ENCODE measurements around the gene DIP2C.

DNA sequence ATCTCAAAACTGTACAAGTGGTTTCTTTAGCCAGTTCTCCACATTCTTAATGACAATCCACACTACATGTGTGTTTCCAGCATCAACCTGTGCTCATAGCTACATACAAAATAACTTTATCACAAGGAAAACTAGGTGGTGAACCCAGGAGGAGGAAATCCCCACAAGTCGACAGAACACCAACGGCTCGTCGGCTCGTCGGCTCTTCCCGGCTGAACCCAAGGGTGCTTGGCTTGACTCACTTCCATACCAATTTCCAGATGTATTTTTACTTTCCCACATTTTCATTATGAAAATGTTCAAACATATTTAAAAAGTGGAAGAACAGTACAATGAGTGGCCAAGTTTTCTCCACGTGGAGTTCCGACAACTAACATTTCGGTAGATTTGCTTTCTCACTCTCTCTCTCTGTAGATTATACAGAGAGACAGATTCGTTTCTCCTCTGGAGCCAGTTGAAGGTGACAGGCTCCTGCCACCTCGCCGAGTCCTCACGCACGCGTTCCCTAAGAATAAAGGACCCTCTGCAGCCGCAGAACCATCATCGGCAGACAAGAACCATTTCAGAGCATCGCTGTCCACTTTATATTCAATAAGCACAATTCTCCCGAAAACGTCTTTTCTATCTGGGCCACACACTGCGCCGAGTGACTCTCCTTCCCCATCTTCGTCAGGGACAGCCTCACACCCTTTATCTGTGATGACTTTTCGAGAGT is 53.3 kb downstream of the DIP2C start:
- TF ChIP-seq, protein P1, sequence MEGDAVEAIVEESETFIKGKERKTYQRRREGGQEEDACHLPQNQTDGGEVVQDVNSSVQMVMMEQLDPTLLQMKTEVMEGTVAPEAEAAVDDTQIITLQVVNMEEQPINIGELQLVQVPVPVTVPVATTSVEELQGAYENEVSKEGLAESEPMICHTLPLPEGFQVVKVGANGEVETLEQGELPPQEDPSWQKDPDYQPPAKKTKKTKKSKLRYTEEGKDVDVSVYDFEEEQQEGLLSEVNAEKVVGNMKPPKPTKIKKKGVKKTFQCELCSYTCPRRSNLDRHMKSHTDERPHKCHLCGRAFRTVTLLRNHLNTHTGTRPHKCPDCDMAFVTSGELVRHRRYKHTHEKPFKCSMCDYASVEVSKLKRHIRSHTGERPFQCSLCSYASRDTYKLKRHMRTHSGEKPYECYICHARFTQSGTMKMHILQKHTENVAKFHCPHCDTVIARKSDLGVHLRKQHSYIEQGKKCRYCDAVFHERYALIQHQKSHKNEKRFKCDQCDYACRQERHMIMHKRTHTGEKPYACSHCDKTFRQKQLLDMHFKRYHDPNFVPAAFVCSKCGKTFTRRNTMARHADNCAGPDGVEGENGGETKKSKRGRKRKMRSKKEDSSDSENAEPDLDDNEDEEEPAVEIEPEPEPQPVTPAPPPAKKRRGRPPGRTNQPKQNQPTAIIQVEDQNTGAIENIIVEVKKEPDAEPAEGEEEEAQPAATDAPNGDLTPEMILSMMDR (IDR thresholded peaks at IDR 0.05) = no peak
- TF ChIP-seq CREB1 (CRISPR knock-in tag; IDR thresholded peaks at IDR 0.05) (no peak), NFYB (CRISPR knock-in tag; conservative IDR thresholded peaks at IDR 0.05; ENCODE audit: low read depth) (no peak), JAZF1 (CRISPR knock-in tag; IDR thresholded peaks at IDR 0.05) (no peak), RELA (CRISPR knock-in tag; IDR thresholded peaks at IDR 0.05; ENCODE audit: borderline replicate concordance) (no peak), SMAD3 (CRISPR knock-in tag; IDR thresholded peaks at IDR 0.05; ENCODE audit: borderline replicate concordance) (no peak), SP1 (CRISPR knock-in tag; conservative IDR thresholded peaks at IDR 0.05) (no peak), USF2 (CRISPR knock-in tag; IDR thresholded peaks at IDR 0.05) (no peak), TP53 (CRISPR knock-in tag; IDR thresholded peaks at IDR 0.05) (no peak), CREM (CRISPR knock-in tag; IDR thresholded peaks at IDR 0.05) (no peak), RORB (CRISPR knock-in tag; IDR thresholded peaks at IDR 0.05) (no peak), NR3C1 (CRISPR knock-in tag; conservative IDR thresholded peaks at IDR 0.05; ENCODE audit: low read depth) (no peak)
- TF ChIP-seq, protein P2, sequence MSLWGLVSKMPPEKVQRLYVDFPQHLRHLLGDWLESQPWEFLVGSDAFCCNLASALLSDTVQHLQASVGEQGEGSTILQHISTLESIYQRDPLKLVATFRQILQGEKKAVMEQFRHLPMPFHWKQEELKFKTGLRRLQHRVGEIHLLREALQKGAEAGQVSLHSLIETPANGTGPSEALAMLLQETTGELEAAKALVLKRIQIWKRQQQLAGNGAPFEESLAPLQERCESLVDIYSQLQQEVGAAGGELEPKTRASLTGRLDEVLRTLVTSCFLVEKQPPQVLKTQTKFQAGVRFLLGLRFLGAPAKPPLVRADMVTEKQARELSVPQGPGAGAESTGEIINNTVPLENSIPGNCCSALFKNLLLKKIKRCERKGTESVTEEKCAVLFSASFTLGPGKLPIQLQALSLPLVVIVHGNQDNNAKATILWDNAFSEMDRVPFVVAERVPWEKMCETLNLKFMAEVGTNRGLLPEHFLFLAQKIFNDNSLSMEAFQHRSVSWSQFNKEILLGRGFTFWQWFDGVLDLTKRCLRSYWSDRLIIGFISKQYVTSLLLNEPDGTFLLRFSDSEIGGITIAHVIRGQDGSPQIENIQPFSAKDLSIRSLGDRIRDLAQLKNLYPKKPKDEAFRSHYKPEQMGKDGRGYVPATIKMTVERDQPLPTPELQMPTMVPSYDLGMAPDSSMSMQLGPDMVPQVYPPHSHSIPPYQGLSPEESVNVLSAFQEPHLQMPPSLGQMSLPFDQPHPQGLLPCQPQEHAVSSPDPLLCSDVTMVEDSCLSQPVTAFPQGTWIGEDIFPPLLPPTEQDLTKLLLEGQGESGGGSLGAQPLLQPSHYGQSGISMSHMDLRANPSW (CRISPR knock-in tag; conservative IDR thresholded peaks at IDR 0.05; ENCODE audit: low read depth) = no peak

Measured in WTC11 (cell line).